PC-3 (cell line): ENCODE measurements around the gene BPIFB4.

Experiments
- CTCF ChIP-seq: fragments of 300-600 bp; sonication (generic); conservative IDR thresholded peaks from 2 replicates; pipeline ENCODE4 v1.5.1; 2017; ENCODE audit warnings: antibody characterized with exemption, low read depth, mild to moderate bottlenecking, low read length
- EZH2 ChIP-seq: fragments of 300-600 bp; sonication (generic); IDR thresholded peaks from one replicate; pipeline ENCODE4 v1.6.1; 2017; ENCODE audit warnings: antibody characterized with exemption, mild to moderate bottlenecking, low read length; ENCODE audit not compliant: unreplicated experiment

DNA sequence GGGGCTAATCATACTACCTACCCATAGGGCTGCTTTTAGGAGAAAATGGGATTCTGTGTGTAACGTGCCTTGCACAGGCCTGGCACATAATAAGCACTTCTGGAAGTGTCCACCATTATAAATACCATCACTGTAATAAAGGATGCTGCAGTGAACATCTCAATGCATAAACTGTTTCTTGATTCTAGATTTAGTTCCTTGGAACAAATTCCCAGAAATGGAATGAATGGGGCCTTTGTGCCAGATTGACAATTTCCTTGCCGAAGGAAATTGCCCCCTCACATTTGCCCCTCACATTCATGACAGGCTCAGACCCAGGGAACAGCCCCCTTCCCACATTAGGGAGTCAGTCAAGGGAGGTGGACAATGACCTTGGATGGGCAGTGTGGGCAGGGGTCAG is 29.2 kb downstream of the BPIFB4 start:
- TF ChIP-seq CTCF, result no peak
- no peak for TF ChIP-seq EZH2
